ENCODE data around the gene CCDC187.

DNA sequence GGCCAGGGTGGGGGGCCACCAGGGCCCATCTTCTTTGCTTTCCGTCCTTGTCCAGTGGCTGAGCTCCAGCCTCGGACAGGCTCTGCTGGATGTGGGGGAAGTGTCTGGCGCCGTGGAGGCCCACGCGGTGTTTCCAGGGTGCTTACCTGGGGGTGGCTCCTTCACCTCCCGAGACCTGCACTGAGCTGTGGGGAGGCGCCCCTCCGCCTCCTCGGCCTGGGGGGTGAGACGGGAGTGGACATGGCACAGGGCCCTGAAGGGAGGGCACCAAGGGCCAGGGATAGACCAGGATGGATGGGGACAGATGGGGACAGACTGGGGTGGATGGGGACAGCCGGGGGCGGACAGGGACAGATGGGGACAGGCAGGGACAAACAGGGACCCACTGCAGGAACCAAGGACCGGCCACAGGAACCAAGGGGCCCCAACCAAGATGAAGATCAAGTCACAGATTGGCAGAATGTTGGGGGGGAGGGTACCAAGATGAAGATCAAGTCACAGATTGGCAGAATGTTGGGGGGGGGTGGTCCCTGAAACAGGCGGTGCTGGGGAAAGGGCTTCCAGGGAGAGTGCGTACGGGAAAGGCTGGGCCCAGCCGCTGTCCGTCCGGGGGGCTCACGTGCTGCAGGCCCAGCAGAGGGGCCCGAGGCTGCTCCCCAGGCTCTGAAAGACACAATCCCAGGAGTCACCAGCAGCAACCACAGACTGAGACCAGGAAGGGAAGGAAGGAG lies 44.9 kb downstream of the CCDC187 start:
- TF ChIP-seq, protein P1, sequence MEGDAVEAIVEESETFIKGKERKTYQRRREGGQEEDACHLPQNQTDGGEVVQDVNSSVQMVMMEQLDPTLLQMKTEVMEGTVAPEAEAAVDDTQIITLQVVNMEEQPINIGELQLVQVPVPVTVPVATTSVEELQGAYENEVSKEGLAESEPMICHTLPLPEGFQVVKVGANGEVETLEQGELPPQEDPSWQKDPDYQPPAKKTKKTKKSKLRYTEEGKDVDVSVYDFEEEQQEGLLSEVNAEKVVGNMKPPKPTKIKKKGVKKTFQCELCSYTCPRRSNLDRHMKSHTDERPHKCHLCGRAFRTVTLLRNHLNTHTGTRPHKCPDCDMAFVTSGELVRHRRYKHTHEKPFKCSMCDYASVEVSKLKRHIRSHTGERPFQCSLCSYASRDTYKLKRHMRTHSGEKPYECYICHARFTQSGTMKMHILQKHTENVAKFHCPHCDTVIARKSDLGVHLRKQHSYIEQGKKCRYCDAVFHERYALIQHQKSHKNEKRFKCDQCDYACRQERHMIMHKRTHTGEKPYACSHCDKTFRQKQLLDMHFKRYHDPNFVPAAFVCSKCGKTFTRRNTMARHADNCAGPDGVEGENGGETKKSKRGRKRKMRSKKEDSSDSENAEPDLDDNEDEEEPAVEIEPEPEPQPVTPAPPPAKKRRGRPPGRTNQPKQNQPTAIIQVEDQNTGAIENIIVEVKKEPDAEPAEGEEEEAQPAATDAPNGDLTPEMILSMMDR (IDR thresholded peaks at IDR 0.05): no peak
- no peak for TF ChIP-seq EP300 (IDR thresholded peaks at IDR 0.05; ENCODE audit: low read depth)

Measured in transverse colon (tissue), 3 donors.